ENCODE measurements around the gene CATSPERE.

- TF ChIP-seq CTCF (IDR thresholded peaks at IDR 0.05) (no peak), POLR2A (IDR thresholded peaks at IDR 0.05) (no peak)
Measured at GRCh38 chr1:244573768-244574167, 112.7 kb downstream of the CATSPERE start.

Measured in heart left ventricle (tissue), 13 donors.